Activated naive CD4-positive, alpha-beta T cell treated with Interleukin-2 at 50 U/mL for 16 hours (primary cell): ENCODE results near the gene GUCY1A2.

ENCODE experiments used
- DNase-seq: peaks from one replicate; pipeline ENCODE4 v3.0.0-alpha.2; 2020

Gene GUCY1A2

GRCh38 chr11:106997227-106997626, 21.0 kb downstream of the GUCY1A2 start:
- DNase-seq, result no peak

- DNase-seq, result no peak
Measured at GRCh38 chr11:106996691-106997090, 21.6 kb downstream of the GUCY1A2 start.

- no peak for DNase-seq
Measured at GRCh38 chr11:106990331-106990730, 27.9 kb downstream of the GUCY1A2 start.

GRCh38 chr11:106989078-106989455, 29.2 kb downstream of the GUCY1A2 start:
- no peak for DNase-seq

- DNase-seq, result no peak
Measured at GRCh38 chr11:106988151-106989077, 29.9 kb downstream of the GUCY1A2 start.

GRCh38 chr11:106986673-106987072, 31.6 kb downstream of the GUCY1A2 start:
- DNase-seq, result no peak

- DNase-seq, result no peak
Measured at GRCh38 chr11:106986261-106986660, 32.0 kb downstream of the GUCY1A2 start.

GRCh38 chr11:106983991-106984390, 34.3 kb downstream of the GUCY1A2 start:
- no peak for DNase-seq

- no peak for DNase-seq
Measured at GRCh38 chr11:106983261-106983660, 35.0 kb downstream of the GUCY1A2 start.

GRCh38 chr11:106974831-106975230, 43.4 kb downstream of the GUCY1A2 start:
- DNase-seq, result no peak

GRCh38 chr11:106971864-106972263, 46.4 kb downstream of the GUCY1A2 start:
- no peak for DNase-seq

GRCh38 chr11:106969644-106970355, 48.5 kb downstream of the GUCY1A2 start:
- DNase-seq, result no peak

GRCh38 chr11:106962995-106963394, 55.3 kb downstream of the GUCY1A2 start:
- no peak for DNase-seq

GRCh38 chr11:106961518-106961917, 56.8 kb downstream of the GUCY1A2 start:
- DNase-seq, result no peak

GRCh38 chr11:106961048-106961447, 57.2 kb downstream of the GUCY1A2 start:
- no peak for DNase-seq

GRCh38 chr11:106959800-106960199, 58.5 kb downstream of the GUCY1A2 start:
- no peak for DNase-seq

- DNase-seq, result no peak
Measured at GRCh38 chr11:106959386-106959785, 58.9 kb downstream of the GUCY1A2 start.

- no peak for DNase-seq
Measured at GRCh38 chr11:106958517-106959248, 59.6 kb downstream of the GUCY1A2 start.

GRCh38 chr11:106957030-106957482, 61.2 kb downstream of the GUCY1A2 start:
- no peak for DNase-seq

- no peak for DNase-seq
Measured at GRCh38 chr11:106950067-106950491, 68.2 kb downstream of the GUCY1A2 start.

GRCh38 chr11:106943089-106943488, 75.2 kb downstream of the GUCY1A2 start:
- no peak for DNase-seq

- DNase-seq, result no peak
Measured at GRCh38 chr11:106939157-106939556, 79.1 kb downstream of the GUCY1A2 start.

GRCh38 chr11:106937111-106937510, 81.2 kb downstream of the GUCY1A2 start:
- no peak for DNase-seq
